HepG2 (cell line): ENCODE data around the gene FKBP5. TPM values are rescaled to one million over a fixed set of nuclear protein-coding genes. Genes with fewer than 3 reads are reported as not detected.

ENCODE experiments used
- BRD4 ChIP-seq: sonication (generic); formaldehyde crosslinking; IDR thresholded peaks from 2 replicates; pipeline ENCODE4 v1.4.0; 2020; ENCODE audit warnings: missing genetic modification reagents
- GTF2F1 ChIP-seq: fragments of 150-350 bp; IDR thresholded peaks from 2 replicates; pipeline ENCODE4 v1.6.1; 2014; ENCODE audit warnings: low read length
- HNF4A ChIP-seq: sonication (generic); formaldehyde crosslinking; IDR thresholded peaks from 2 replicates; pipeline ENCODE4 v1.4.0; 2020; ENCODE audit warnings: missing genetic modification reagents
- KAT8 ChIP-seq: IDR thresholded peaks from 2 replicates; pipeline ENCODE4 v1.6.1; 2016; ENCODE audit warnings: missing genetic modification reagents, missing compliant biosample characterization
- NFRKB ChIP-seq: fragments of 450-650 bp; IDR thresholded peaks from 2 replicates; pipeline ENCODE4 v1.6.1; 2017
- POLR2A ChIP-seq, 2 experiments: IDR thresholded peaks; 2 replicates each; pipeline ENCODE4 v1.6.1; 2011; ENCODE audit warnings: low read depth in 2 of 2, low read length in 2 of 2, mild to moderate bottlenecking in 1 of 2, moderate library complexity in 1 of 2; ENCODE audit not compliant: insufficient read depth in 1 of 2
- RARA ChIP-seq: IDR thresholded peaks from 2 replicates; pipeline ENCODE4 v1.6.1; 2016; ENCODE audit warnings: missing genetic modification reagents, missing compliant biosample characterization
- RORA ChIP-seq: sonication (generic); formaldehyde crosslinking; IDR thresholded peaks from 2 replicates; pipeline ENCODE4 v1.5.0; 2020; ENCODE audit warnings: mild to moderate bottlenecking, missing genetic modification reagents, moderate library complexity
- RXRA ChIP-seq: sonication (generic); formaldehyde crosslinking; IDR thresholded peaks from 2 replicates; pipeline ENCODE4 v1.5.1; 2020; ENCODE audit warnings: missing genetic modification reagents
- SAP130 ChIP-seq: IDR thresholded peaks from 2 replicates; pipeline ENCODE4 v1.6.1; 2016; ENCODE audit warnings: low read depth
- SPEN ChIP-seq: sonication (generic); formaldehyde crosslinking; IDR thresholded peaks from 2 replicates; pipeline ENCODE4 v1.5.1; 2020; ENCODE audit warnings: low read depth, mild to moderate bottlenecking, missing genetic modification reagents
- ZC3H4 ChIP-seq: sonication (generic); formaldehyde crosslinking; IDR thresholded peaks from 2 replicates; pipeline ENCODE4 v1.4.0; 2020; ENCODE audit warnings: missing genetic modification reagents, borderline replicate concordance
- ZFP41 ChIP-seq: sonication (generic); formaldehyde crosslinking; IDR thresholded peaks from 2 replicates; pipeline ENCODE4 v1.4.0; 2020; ENCODE audit warnings: mild to moderate bottlenecking, missing genetic modification reagents, borderline replicate concordance
- ZNF749 ChIP-seq: sonication (generic); formaldehyde crosslinking; IDR thresholded peaks from 2 replicates; pipeline ENCODE4 v1.8.0; 2022; ENCODE audit warnings: mild to moderate bottlenecking, missing genetic modification reagents, moderate library complexity, borderline replicate concordance
- ZNF773 ChIP-seq: sonication (generic); formaldehyde crosslinking; IDR thresholded peaks from 2 replicates; pipeline ENCODE4 v1.4.0; 2020; ENCODE audit warnings: missing genetic modification reagents, borderline replicate concordance
- ZNF776 ChIP-seq: sonication (generic); formaldehyde crosslinking; IDR thresholded peaks from 2 replicates; pipeline ENCODE4 v1.4.0; 2020; ENCODE audit warnings: mild to moderate bottlenecking, missing genetic modification reagents
- ZNF780A ChIP-seq: sonication (generic); formaldehyde crosslinking; IDR thresholded peaks from 2 replicates; pipeline ENCODE4 v1.8.0; 2022; ENCODE audit warnings: mild to moderate bottlenecking, missing genetic modification reagents, moderate library complexity
- ZSCAN21 ChIP-seq: sonication (generic); formaldehyde crosslinking; IDR thresholded peaks from 2 replicates; pipeline ENCODE4 v1.8.0; 2022; ENCODE audit warnings: mild to moderate bottlenecking, missing genetic modification reagents, moderate library complexity, borderline replicate concordance
- polyA plus RNA-seq, 8 experiments: library from polyadenylated mRNA; depleted of rRNA in 3 of 8; stranded (reverse) in 7 of 8; unstranded in 1 of 8; fragments of >200 nt; fragmentation: Illumina TruSeq in 4 of 8; extraction: Trizol in 4 of 8; gene quantifications; 2 replicates each; pipeline versions ENCODE4 v1.2.1 to v1.2.3, GENCODE V29; 2011 to 2016; ENCODE audit warnings: low read depth in 4 of 8, missing spikeins in 1 of 8, mixed read lengths in 1 of 8; ENCODE audit not compliant: insufficient read depth in 1 of 8
- total RNA-seq, 5 experiments: library from RNA; depleted of rRNA; stranded (reverse); fragments of >200 nt; fragmentation: Illumina TruSeq; extraction: Trizol; gene quantifications; 2 replicates each; pipeline ENCODE4 v1.2.3, GENCODE V29; 2016; ENCODE audit warnings: low read depth in 1 of 5
- TF ChIP-seq, protein P1 (sequence below): sonication (generic); formaldehyde crosslinking; IDR thresholded peaks from 2 replicates; pipeline ENCODE4 v1.4.0; 2020; ENCODE audit warnings: low read depth, missing genetic modification reagents
- TF ChIP-seq, protein P2 (sequence below): sonication (generic); formaldehyde crosslinking; IDR thresholded peaks from 2 replicates; pipeline ENCODE4 v1.4.0; 2020; ENCODE audit warnings: missing genetic modification reagents, borderline replicate concordance
- TF ChIP-seq, protein P3 (sequence below): sonication (generic); formaldehyde crosslinking; IDR thresholded peaks from 2 replicates; pipeline ENCODE4 v1.4.0; 2020; ENCODE audit warnings: missing genetic modification reagents
- TF ChIP-seq, protein P4 (sequence below): IDR thresholded peaks from 2 replicates; pipeline ENCODE4 v1.6.1; 2016

FKBP5 gene
- total and polyA plus RNA-seq, 2 of the 13 experiments (the other 11 are each of a cell fraction or from before 2014, with no cell fraction given): 8.0 to 17.4 TPM

DNA sequence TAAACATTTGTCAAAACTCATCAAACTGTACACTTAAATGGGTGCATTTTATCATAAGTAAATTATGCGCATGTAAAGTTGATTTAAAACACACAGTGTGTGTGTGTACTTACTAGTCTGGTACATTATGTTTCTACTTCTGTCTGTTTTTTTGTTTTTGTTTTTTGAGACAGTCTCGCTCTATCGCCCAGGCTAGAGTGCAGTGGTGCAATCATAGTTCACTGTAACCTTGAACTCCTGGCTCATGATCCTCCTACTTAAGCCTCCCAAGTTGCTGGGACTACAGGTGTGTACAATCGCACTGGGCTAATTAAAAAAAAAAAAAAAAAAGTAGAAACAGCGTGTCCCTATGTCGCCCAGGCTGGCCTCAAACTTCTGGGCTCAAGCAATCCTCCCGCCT is 23.0 kb upstream of the FKBP5 start (continued):
- TF ChIP-seq, protein P1, sequence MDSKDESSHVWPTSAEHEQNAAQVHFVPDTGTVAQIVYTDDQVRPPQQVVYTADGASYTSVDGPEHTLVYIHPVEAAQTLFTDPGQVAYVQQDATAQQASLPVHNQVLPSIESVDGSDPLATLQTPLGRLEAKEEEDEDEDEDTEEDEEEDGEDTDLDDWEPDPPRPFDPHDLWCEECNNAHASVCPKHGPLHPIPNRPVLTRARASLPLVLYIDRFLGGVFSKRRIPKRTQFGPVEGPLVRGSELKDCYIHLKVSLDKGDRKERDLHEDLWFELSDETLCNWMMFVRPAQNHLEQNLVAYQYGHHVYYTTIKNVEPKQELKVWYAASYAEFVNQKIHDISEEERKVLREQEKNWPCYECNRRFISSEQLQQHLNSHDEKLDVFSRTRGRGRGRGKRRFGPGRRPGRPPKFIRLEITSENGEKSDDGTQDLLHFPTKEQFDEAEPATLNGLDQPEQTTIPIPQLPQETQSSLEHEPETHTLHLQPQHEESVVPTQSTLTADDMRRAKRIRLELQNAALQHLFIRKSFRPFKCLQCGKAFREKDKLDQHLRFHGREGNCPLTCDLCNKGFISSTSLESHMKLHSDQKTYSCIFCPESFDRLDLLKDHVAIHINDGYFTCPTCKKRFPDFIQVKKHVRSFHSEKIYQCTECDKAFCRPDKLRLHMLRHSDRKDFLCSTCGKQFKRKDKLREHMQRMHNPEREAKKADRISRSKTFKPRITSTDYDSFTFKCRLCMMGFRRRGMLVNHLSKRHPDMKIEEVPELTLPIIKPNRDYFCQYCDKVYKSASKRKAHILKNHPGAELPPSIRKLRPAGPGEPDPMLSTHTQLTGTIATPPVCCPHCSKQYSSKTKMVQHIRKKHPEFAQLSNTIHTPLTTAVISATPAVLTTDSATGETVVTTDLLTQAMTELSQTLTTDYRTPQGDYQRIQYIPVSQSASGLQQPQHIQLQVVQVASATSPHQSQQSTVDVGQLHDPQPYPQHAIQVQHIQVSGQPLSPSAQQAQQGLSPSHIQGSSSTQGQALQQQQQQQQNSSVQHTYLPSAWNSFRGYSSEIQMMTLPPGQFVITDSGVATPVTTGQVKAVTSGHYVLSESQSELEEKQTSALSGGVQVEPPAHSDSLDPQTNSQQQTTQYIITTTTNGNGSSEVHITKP (CRISPR knock-in tag): no peak
- TF ChIP-seq, protein P2, sequence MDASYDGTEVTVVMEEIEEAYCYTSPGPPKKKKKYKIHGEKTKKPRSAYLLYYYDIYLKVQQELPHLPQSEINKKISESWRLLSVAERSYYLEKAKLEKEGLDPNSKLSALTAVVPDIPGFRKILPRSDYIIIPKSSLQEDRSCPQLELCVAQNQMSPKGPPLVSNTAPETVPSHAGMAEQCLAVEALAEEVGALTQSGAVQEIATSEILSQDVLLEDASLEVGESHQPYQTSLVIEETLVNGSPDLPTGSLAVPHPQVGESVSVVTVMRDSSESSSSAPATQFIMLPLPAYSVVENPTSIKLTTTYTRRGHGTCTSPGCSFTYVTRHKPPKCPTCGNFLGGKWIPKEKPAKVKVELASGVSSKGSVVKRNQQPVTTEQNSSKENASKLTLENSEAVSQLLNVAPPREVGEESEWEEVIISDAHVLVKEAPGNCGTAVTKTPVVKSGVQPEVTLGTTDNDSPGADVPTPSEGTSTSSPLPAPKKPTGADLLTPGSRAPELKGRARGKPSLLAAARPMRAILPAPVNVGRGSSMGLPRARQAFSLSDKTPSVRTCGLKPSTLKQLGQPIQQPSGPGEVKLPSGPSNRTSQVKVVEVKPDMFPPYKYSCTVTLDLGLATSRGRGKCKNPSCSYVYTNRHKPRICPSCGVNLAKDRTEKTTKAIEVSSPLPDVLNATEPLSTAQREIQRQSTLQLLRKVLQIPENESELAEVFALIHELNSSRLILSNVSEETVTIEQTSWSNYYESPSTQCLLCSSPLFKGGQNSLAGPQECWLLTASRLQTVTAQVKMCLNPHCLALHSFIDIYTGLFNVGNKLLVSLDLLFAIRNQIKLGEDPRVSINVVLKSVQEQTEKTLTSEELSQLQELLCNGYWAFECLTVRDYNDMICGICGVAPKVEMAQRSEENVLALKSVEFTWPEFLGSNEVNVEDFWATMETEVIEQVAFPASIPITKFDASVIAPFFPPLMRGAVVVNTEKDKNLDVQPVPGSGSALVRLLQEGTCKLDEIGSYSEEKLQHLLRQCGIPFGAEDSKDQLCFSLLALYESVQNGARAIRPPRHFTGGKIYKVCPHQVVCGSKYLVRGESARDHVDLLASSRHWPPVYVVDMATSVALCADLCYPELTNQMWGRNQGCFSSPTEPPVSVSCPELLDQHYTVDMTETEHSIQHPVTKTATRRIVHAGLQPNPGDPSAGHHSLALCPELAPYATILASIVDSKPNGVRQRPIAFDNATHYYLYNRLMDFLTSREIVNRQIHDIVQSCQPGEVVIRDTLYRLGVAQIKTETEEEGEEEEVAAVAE (CRISPR knock-in tag): no peak
- TF ChIP-seq NFRKB (no peak), RORA (no peak), RARA (peak; percentile 95), ZFP41 (no peak), ZNF780A (no peak), BRD4 (CRISPR knock-in tag) (no peak), ZSCAN21 (CRISPR knock-in tag) (no peak), KAT8 (CRISPR knock-in tag) (no peak), POLR2A (IDR thresholded peaks at IDR 0.05; ENCODE audit: insufficient read depth in 1 of 2, low read depth in 2 of 2, low read length in 2 of 2) (no peak), ZNF749 (CRISPR knock-in tag) (no peak), SAP130 (CRISPR knock-in tag) (no peak), ZNF776 (no peak), ZNF773 (CRISPR knock-in tag) (no peak), GTF2F1 (no peak), HNF4A (CRISPR knock-in tag) (peak; percentile 32; the same call in 1 of the 2 replicates), ZC3H4 (no peak), SPEN (CRISPR knock-in tag) (no peak), RXRA (CRISPR knock-in tag) (peak; percentile 55; the same call in 1 of the 2 replicates)
- TF ChIP-seq, protein P3, sequence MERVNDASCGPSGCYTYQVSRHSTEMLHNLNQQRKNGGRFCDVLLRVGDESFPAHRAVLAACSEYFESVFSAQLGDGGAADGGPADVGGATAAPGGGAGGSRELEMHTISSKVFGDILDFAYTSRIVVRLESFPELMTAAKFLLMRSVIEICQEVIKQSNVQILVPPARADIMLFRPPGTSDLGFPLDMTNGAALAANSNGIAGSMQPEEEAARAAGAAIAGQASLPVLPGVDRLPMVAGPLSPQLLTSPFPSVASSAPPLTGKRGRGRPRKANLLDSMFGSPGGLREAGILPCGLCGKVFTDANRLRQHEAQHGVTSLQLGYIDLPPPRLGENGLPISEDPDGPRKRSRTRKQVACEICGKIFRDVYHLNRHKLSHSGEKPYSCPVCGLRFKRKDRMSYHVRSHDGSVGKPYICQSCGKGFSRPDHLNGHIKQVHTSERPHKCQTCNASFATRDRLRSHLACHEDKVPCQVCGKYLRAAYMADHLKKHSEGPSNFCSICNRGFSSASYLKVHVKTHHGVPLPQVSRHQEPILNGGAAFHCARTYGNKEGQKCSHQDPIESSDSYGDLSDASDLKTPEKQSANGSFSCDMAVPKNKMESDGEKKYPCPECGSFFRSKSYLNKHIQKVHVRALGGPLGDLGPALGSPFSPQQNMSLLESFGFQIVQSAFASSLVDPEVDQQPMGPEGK (CRISPR knock-in tag): no peak
- TF ChIP-seq, protein P4, sequence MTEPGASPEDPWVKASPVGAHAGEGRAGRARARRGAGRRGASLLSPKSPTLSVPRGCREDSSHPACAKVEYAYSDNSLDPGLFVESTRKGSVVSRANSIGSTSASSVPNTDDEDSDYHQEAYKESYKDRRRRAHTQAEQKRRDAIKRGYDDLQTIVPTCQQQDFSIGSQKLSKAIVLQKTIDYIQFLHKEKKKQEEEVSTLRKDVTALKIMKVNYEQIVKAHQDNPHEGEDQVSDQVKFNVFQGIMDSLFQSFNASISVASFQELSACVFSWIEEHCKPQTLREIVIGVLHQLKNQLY (CRISPR knock-in tag): no peak
